Activated T-helper 1 cell treated with anti-CD3 and anti-CD28 coated beads, Interleukin-12 subunit alpha, Interleukin-12 subunit beta, Interleukin-2, Interleukin-4 antibody, amounts not matched to agents 30 ng/mL and 10 ng/mL and 1 ng/mL, durations not matched to agents 14 hours and 24 hours and 36 hours (primary cell): Measurements from ENCODE around the gene CACNA1B. TPM values are rescaled to one million over a fixed set of nuclear protein-coding genes. Genes with fewer than 3 reads are reported as not detected.
"Not testable (repeated sequence)": the region's sequence is repeated elsewhere in the genome, so short reads cannot be mapped to it uniquely, and the experiment has no call there.

Experiments
- DNase-seq: peaks from one replicate; pipeline ENCODE4 v3.0.0; 2021; ENCODE audit warnings: low spot score
- H3K27ac Mint-ChIP-seq: one replicate; pipeline ENCODE4 v1.8.0; 2021; ENCODE audit warnings: mild to moderate bottlenecking, mixed read lengths
- H3K27me3 Mint-ChIP-seq: one replicate; pipeline ENCODE4 v1.8.0; 2022; ENCODE audit warnings: mild to moderate bottlenecking, moderate library complexity, mixed read lengths; ENCODE audit not compliant: insufficient read depth
- H3K36me3 Mint-ChIP-seq: one replicate; pipeline ENCODE4 v1.8.0; 2021; ENCODE audit warnings: low read depth, mixed read lengths
- H3K4me1 Mint-ChIP-seq: one replicate; pipeline ENCODE4 v1.8.0; 2021; ENCODE audit warnings: low read depth, mixed read lengths
- H3K4me3 Mint-ChIP-seq: one replicate; pipeline ENCODE4 v1.8.0; 2021; ENCODE audit warnings: mild to moderate bottlenecking, moderate library complexity, mixed read lengths
- H3K9me3 Mint-ChIP-seq: one replicate; pipeline ENCODE4 v1.8.0; 2021; ENCODE audit warnings: mixed read lengths
- intact Hi-C: fragments of 100-400 bp; cut with micrococcal nuclease; formaldehyde crosslinking; loops from one replicate; pipeline ENCODE4 v1.15.1; 2024
- total RNA-seq: library from RNA; stranded (reverse); gene quantifications from 2 replicates; pipeline ENCODE4 v1.2.3, GENCODE V29; 2022

Gene CACNA1B
- total RNA-seq, 1 donor from 2014 or later = not detected

DNA sequence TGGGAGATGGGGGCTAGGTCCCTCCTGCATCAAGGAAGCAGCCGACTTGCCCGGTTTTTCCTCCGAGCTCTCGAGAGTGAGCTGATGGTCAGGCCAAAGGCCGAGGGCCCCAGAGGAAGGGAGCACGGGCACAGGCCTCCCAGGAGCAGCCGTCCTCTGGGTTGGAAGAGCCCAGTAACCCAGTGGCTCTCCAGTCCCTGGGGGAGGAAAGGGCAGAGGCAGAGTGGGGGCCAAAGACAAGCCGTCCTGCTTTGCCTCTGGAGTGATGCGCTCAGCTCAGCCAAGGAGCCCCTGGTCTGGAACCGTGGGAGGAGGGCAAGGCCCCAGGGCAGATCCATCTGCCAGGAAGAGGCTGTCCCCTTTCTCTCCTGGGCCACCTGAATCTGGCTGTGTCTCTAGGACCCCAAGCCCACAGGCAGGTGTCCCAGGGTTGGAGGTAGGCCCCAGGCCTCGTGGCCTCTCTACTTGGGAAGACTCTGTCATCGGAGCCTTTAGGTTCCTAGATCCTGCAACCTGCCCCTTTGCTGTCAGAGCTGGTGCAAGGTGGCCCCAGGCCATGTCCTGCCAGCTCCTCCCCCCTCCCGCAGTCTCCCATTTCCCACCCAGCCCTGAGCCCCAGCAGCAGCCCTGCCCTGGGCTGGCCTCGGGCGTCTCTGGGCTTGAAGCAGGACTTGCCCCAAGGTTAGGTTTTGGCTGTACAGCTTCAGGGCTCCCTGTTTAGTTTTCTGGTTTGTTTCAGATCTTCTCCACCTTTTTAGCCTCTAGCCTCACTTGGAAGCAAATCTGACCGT is 224.1 kb downstream of the CACNA1B start:
- H3K27ac Mint-ChIP-seq = no peak overlapping the region
- H3K4me1 Mint-ChIP-seq = no peaks in the 10 kb centered on the region
- H3K9me3 Mint-ChIP-seq = no peaks in the 10 kb centered on the region
- DNase-seq = no peak
- no peaks in the 10 kb centered on the region for H3K27me3 Mint-ChIP-seq
- no peaks in the 10 kb centered on the region for H3K36me3 Mint-ChIP-seq
- intact Hi-C loops = no loop called here
- H3K4me3 Mint-ChIP-seq = no peak overlapping the region

GRCh38 chr9:138102246-138103051 is 224.9 kb downstream of the CACNA1B start:
- no peaks in the 10 kb centered on the region for H3K36me3 Mint-ChIP-seq
- no peaks in the 10 kb centered on the region for H3K27me3 Mint-ChIP-seq
- no peak overlapping the region for H3K27ac Mint-ChIP-seq
- intact Hi-C loops = no loop called here
- H3K9me3 Mint-ChIP-seq = no peaks in the 10 kb centered on the region
- H3K4me1 Mint-ChIP-seq = no peaks in the 10 kb centered on the region
- H3K4me3 Mint-ChIP-seq = no peak overlapping the region
- DNase-seq = no peak

GRCh38 chr9:138103111-138103848 is 225.7 kb downstream of the CACNA1B start:
- DNase-seq = no peak
- H3K4me1 Mint-ChIP-seq = no peaks in the 10 kb centered on the region
- intact Hi-C loops = no loop called here
- no peak overlapping the region for H3K27ac Mint-ChIP-seq
- H3K4me3 Mint-ChIP-seq = no peak overlapping the region
- H3K9me3 Mint-ChIP-seq = no peaks in the 10 kb centered on the region
- no peaks in the 10 kb centered on the region for H3K36me3 Mint-ChIP-seq
- H3K27me3 Mint-ChIP-seq = no peaks in the 10 kb centered on the region

DNA sequence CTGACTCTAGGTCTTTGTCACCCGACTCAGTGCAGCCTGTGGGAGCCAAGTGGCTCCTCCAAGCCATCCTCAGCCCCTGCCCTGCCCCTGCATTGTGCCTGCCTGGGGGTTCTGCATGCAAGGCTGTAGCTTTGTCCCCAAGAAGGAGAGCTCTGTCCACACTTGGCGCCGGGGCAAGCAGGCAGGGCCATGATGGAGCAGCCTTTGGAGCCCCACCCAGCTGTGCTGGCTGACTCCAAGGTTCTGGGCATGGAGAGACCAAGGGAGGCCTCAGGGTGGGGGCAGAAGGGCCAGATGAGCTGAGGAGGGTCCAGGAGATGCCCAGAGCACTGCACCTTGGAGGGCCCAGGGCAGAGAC is 226.2 kb downstream of the CACNA1B start:
- no peak for DNase-seq
- Mint-ChIP-seq H3K4me3 (no peak overlapping the region), H3K36me3 (no peaks in the 10 kb centered on the region), H3K9me3 (no peaks in the 10 kb centered on the region), H3K27me3 (no peaks in the 10 kb centered on the region), H3K4me1 (no peaks in the 10 kb centered on the region), H3K27ac (no peak overlapping the region)
- intact Hi-C loops = no loop called here

GRCh38 chr9:138104251-138105122 is 226.9 kb downstream of the CACNA1B start:
- intact Hi-C loops = no loop called here
- no peak overlapping the region for H3K27ac Mint-ChIP-seq
- DNase-seq = no peak

GRCh38 chr9:138105123-138105415 is 227.5 kb downstream of the CACNA1B start:
- Mint-ChIP-seq H3K4me1 (no peaks in the 10 kb centered on the region), H3K36me3 (no peaks in the 10 kb centered on the region), H3K27ac (no peak overlapping the region), H3K27me3 (no peaks in the 10 kb centered on the region), H3K4me3 (no peak overlapping the region), H3K9me3 (no peaks in the 10 kb centered on the region)
- intact Hi-C loops = no loop called here
- DNase-seq = no peak

More at GRCh38 chr9:138104251-138105122, 226.9 kb downstream of the CACNA1B start:
- no peaks in the 10 kb centered on the region for H3K36me3 Mint-ChIP-seq
- no peaks in the 10 kb centered on the region for H3K4me1 Mint-ChIP-seq
- no peak overlapping the region for H3K4me3 Mint-ChIP-seq
- no peaks in the 10 kb centered on the region for H3K27me3 Mint-ChIP-seq
- no peaks in the 10 kb centered on the region for H3K9me3 Mint-ChIP-seq

GRCh38 chr9:138105561-138106505 is 228.3 kb downstream of the CACNA1B start:
- H3K4me3 Mint-ChIP-seq = no peak overlapping the region
- no peaks in the 10 kb centered on the region for H3K36me3 Mint-ChIP-seq
- intact Hi-C loops = no loop called here
- H3K27ac Mint-ChIP-seq = no peak overlapping the region
- no peak for DNase-seq
- H3K27me3 Mint-ChIP-seq = no peaks in the 10 kb centered on the region
- no peaks in the 10 kb centered on the region for H3K9me3 Mint-ChIP-seq
- no peaks in the 10 kb centered on the region for H3K4me1 Mint-ChIP-seq

GRCh38 chr9:138107039-138107438 is 229.5 kb downstream of the CACNA1B start:
- DNase-seq, H3K27ac Mint-ChIP-seq, intact Hi-C loops, H3K4me3 Mint-ChIP-seq, H3K9me3 Mint-ChIP-seq, H3K27me3 Mint-ChIP-seq, H3K36me3 Mint-ChIP-seq, H3K4me1 Mint-ChIP-seq: not testable (repeated sequence)

GRCh38 chr9:138111607-138112006 is 234.0 kb downstream of the CACNA1B start:
- intact Hi-C loops = no loop called here
- Mint-ChIP-seq H3K9me3 (no peaks in the 10 kb centered on the region), H3K27me3 (no peaks in the 10 kb centered on the region), H3K4me3 (no peak overlapping the region), H3K36me3 (no peaks in the 10 kb centered on the region), H3K27ac (no peak overlapping the region), H3K4me1 (no peaks in the 10 kb centered on the region)
- no peak for DNase-seq

- Mint-ChIP-seq H3K27me3 (no peaks in the 10 kb centered on the region), H3K27ac (no peak overlapping the region), H3K4me1 (no peaks in the 10 kb centered on the region), H3K4me3 (no peak overlapping the region), H3K36me3 (no peaks in the 10 kb centered on the region), H3K9me3 (no peaks in the 10 kb centered on the region)
- no peak for DNase-seq
- intact Hi-C loops = no loop called here
These were observed 234.6 kb downstream of the CACNA1B start for GRCh38 chr9:138112090-138112748.

DNA sequence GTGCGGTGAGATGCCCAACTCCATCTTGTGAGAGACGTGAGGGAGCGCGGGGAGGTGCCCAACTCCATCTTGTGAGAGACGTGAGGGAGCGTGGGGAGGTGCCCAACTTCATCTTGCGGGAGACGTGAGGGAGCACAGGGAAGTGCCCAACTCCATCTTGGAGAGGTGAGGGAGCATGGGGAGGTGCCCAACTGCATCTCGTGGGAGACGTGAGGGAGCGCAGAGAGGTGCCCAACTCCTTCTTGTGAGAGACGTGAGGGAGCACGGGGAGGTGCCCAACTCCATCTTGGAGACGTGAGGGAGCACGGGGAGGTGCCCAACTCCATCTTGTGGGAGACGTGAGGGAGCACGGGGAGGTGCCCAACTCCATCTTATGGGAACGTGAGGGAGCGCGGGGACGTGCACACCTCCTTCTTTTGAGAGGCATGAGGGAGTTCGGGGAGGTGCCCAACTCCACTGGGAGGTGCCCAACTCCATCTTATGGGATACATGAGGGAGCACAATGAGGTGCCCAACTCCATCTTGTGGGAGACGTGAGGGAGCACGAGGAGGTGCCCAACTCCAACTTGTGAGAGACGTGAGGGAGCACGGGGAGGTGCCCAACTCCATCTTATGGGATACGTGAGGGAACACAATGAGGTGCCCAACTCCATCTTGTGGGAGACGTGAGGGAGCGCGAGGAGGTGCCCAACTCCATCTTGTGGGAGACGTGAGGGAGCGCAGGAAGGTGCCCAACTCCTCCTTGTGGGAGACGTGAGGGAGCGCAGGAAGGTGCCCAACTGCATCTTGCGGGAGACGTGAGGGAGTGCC is 235.4 kb downstream of the CACNA1B start:
- Mint-ChIP-seq H3K4me3 (no peak overlapping the region), H3K27ac (no peak overlapping the region), H3K9me3 (no peaks in the 10 kb centered on the region), H3K27me3 (no peaks in the 10 kb centered on the region), H3K4me1 (no peaks in the 10 kb centered on the region), H3K36me3 (no peaks in the 10 kb centered on the region)
- no peak for DNase-seq
- intact Hi-C loops = no loop called here
